ENCODE results near the gene ARHGAP15.

The ARHGAP15 gene

DNA sequence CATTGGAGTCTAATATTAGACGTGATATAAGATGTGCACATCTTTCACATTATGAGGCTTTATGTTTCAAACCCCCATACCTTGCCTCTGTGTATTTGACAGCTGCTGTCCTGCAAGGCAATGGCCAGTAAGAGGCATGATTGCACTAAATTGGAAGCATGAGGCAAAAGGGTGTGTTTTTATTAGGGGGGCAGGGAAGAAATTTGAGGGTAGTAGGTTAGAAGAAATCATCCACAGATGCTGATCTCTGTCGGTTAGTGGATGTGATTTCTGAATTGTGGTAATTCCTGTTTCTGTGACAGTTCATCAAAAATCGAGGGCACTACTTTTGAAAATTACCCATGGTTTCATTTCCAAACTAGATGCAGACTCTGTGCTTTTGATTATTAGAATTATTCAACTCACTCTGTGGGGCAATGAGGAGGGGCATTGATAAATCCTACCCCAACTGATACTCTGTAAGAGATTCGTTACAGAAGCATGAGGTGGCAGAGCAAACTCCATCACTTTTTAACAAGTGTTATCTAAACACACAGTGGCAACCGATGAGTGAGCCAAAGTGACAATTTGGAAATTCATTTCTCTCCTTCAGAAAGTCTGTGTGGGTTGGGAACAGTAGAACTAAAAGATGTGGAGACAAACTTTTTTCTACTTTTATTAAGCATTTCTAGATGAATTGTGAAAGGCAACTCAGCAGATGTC, 453.0 kb downstream of the ARHGAP15 start:
- Mint-ChIP-seq H3K36me3 (ENCODE audit: low read depth) (peaks cover 20% of the 10 kb centered on the region), H3K4me3 (no peak overlapping the region), H3K9me3 (no peaks in the 10 kb centered on the region), H3K27ac (no peak overlapping the region), H3K4me1 (ENCODE audit: low read depth) (peaks cover 9% of the 10 kb centered on the region), H3K27me3 (ENCODE audit: low read depth) (no peaks in the 10 kb centered on the region)

GRCh38 chr2:143584936-143585335, 455.7 kb downstream of the ARHGAP15 start:
- Mint-ChIP-seq H3K27me3 (ENCODE audit: low read depth) (no peaks in the 10 kb centered on the region), H3K36me3 (ENCODE audit: low read depth) (peaks cover 20% of the 10 kb centered on the region), H3K4me1 (ENCODE audit: low read depth) (peaks cover 7% of the 10 kb centered on the region), H3K4me3 (no peak overlapping the region), H3K9me3 (no peaks in the 10 kb centered on the region), H3K27ac (no peak overlapping the region)

DNA sequence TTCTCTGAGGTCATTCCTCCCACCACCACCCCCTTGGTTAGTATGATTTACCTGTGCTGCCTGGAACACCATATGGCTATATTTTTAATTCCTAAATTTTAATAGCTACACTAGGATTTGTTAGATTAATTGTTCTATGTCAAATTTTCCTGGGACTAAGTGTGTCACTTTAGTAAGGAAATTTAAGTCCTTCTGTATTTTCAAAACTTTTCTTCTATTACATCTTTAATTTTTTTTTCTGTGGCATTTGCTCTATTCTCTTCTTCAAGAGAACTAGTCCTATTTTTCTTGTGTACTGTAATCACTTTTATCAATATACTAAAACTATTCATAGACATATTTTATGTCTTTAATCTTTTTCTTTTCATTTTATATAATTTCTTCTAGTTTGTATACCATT, 456.9 kb downstream of the ARHGAP15 start:
- Mint-ChIP-seq H3K9me3 (no peaks in the 10 kb centered on the region), H3K27me3 (ENCODE audit: low read depth) (no peaks in the 10 kb centered on the region), H3K36me3 (ENCODE audit: low read depth) (peaks cover 26% of the 10 kb centered on the region), H3K27ac (no peak overlapping the region), H3K4me1 (ENCODE audit: low read depth) (peaks cover 7% of the 10 kb centered on the region), H3K4me3 (no peak overlapping the region)

GRCh38 chr2:143588746-143589145, 459.5 kb downstream of the ARHGAP15 start:
- Mint-ChIP-seq H3K4me1 (ENCODE audit: low read depth) (no peaks in the 10 kb centered on the region), H3K4me3 (no peak overlapping the region), H3K36me3 (ENCODE audit: low read depth) (peaks cover 22% of the 10 kb centered on the region), H3K27ac (no peak overlapping the region), H3K9me3 (no peaks in the 10 kb centered on the region), H3K27me3 (ENCODE audit: low read depth) (no peaks in the 10 kb centered on the region)

DNA sequence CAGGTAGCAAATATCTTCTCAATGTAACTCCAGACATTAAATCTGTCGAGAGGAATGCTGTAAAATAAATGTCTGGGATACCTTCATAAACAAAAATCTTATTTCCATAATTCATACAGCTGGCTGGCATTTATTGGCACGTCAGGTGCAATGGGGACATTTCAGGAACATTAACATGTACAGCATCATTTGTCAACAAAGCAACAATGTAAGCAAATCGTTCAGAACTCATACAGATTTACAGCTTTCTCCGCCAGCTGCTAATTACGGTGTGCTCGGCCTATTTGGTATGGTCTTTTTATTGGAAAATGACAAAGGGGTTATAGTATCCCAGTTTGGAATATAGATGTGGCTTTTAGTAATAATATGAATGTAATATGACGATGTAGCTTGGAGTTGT, 464.9 kb downstream of the ARHGAP15 start:
- Mint-ChIP-seq H3K27me3 (ENCODE audit: low read depth) (no peaks in the 10 kb centered on the region), H3K4me1 (ENCODE audit: low read depth) (peaks cover 1% of the 10 kb centered on the region), H3K4me3 (no peak overlapping the region), H3K27ac (no peak overlapping the region), H3K9me3 (no peaks in the 10 kb centered on the region), H3K36me3 (ENCODE audit: low read depth) (peaks cover 21% of the 10 kb centered on the region)

GRCh38 chr2:143594745-143595144, 465.5 kb downstream of the ARHGAP15 start:
- no peak overlapping the region for H3K4me3 Mint-ChIP-seq
- H3K36me3 Mint-ChIP-seq (ENCODE audit: low read depth): peaks cover 21% of the 10 kb centered on the region

DNA sequence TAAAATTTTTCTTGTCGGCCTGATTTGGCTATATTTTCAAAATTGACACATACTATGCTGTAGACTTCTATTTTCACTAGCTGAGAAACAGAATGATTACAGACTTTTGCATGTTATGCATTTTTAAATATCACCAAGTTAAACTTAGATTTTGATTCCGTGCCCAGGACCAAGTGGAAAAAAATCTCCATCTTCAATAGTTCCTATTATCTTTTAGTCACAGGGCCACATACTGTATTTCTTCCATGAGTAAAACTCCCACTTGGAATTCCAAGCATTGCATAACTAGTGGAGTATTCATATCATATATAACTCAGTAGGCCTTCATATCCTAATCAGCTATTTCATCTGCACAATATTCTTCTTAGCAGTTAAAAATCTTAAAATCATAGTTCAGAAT, 470.9 kb downstream of the ARHGAP15 start:
- H3K4me3 Mint-ChIP-seq: no peak overlapping the region
- H3K4me1 Mint-ChIP-seq (ENCODE audit: low read depth): peaks cover 1% of the 10 kb centered on the region
- H3K27ac Mint-ChIP-seq: no peak overlapping the region
- no peaks in the 10 kb centered on the region for H3K27me3 Mint-ChIP-seq (ENCODE audit: low read depth)
- H3K36me3 Mint-ChIP-seq (ENCODE audit: low read depth): peaks cover 21% of the 10 kb centered on the region
- H3K9me3 Mint-ChIP-seq: no peaks in the 10 kb centered on the region

More at GRCh38 chr2:143594745-143595144, 465.5 kb downstream of the ARHGAP15 start:
- no peaks in the 10 kb centered on the region for H3K27me3 Mint-ChIP-seq (ENCODE audit: low read depth)
- no peak overlapping the region for H3K27ac Mint-ChIP-seq
- H3K9me3 Mint-ChIP-seq: no peaks in the 10 kb centered on the region
- peaks cover 1% of the 10 kb centered on the region for H3K4me1 Mint-ChIP-seq (ENCODE audit: low read depth)

DNA sequence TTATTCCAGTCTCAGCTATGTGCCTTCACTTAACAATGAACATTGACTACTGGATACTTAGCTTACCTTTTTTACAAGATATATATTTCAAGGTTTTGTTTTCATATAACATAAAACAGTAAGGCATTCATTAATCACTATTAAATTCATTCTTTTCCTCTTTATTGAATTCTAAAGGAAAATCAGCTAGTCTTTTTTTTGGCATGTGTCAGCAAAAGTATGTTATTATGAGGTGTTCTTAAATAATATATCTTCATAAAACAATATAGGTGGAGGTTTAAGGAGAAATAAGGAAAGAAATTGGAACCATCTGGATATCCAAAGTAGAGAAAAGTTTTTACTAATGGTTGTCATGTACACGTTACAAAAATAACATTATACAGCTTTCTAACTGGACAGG, 472.6 kb downstream of the ARHGAP15 start:
- peaks cover 1% of the 10 kb centered on the region for H3K4me1 Mint-ChIP-seq (ENCODE audit: low read depth)
- H3K27ac Mint-ChIP-seq: no peak overlapping the region
- peaks cover 16% of the 10 kb centered on the region for H3K36me3 Mint-ChIP-seq (ENCODE audit: low read depth)

GRCh38 chr2:143603035-143603655, 473.9 kb downstream of the ARHGAP15 start:
- Mint-ChIP-seq H3K27ac (no peak overlapping the region), H3K4me3 (no peak overlapping the region), H3K27me3 (ENCODE audit: low read depth) (no peaks in the 10 kb centered on the region), H3K4me1 (ENCODE audit: low read depth) (peaks cover 4% of the 10 kb centered on the region), H3K36me3 (ENCODE audit: low read depth) (peaks cover 22% of the 10 kb centered on the region), H3K9me3 (no peaks in the 10 kb centered on the region)

More for the DNA sequence above, 472.6 kb downstream of the ARHGAP15 start:
- H3K27me3 Mint-ChIP-seq (ENCODE audit: low read depth): no peaks in the 10 kb centered on the region
- H3K4me3 Mint-ChIP-seq: no peak overlapping the region
- H3K9me3 Mint-ChIP-seq: no peaks in the 10 kb centered on the region

- Mint-ChIP-seq H3K36me3 (ENCODE audit: low read depth) (peaks cover 22% of the 10 kb centered on the region), H3K27ac (no peak overlapping the region), H3K9me3 (no peaks in the 10 kb centered on the region), H3K27me3 (ENCODE audit: low read depth) (no peaks in the 10 kb centered on the region), H3K4me1 (ENCODE audit: low read depth) (peaks cover 4% of the 10 kb centered on the region), H3K4me3 (no peak overlapping the region)
Measured at GRCh38 chr2:143603846-143604565, 474.8 kb downstream of the ARHGAP15 start.

- Mint-ChIP-seq H3K36me3 (ENCODE audit: low read depth) (peaks cover 22% of the 10 kb centered on the region), H3K9me3 (no peaks in the 10 kb centered on the region), H3K27ac (no peak overlapping the region), H3K27me3 (ENCODE audit: low read depth) (no peaks in the 10 kb centered on the region), H3K4me3 (no peak overlapping the region), H3K4me1 (ENCODE audit: low read depth) (peaks cover 4% of the 10 kb centered on the region)
Measured at GRCh38 chr2:143604566-143604959, 475.3 kb downstream of the ARHGAP15 start.

DNA sequence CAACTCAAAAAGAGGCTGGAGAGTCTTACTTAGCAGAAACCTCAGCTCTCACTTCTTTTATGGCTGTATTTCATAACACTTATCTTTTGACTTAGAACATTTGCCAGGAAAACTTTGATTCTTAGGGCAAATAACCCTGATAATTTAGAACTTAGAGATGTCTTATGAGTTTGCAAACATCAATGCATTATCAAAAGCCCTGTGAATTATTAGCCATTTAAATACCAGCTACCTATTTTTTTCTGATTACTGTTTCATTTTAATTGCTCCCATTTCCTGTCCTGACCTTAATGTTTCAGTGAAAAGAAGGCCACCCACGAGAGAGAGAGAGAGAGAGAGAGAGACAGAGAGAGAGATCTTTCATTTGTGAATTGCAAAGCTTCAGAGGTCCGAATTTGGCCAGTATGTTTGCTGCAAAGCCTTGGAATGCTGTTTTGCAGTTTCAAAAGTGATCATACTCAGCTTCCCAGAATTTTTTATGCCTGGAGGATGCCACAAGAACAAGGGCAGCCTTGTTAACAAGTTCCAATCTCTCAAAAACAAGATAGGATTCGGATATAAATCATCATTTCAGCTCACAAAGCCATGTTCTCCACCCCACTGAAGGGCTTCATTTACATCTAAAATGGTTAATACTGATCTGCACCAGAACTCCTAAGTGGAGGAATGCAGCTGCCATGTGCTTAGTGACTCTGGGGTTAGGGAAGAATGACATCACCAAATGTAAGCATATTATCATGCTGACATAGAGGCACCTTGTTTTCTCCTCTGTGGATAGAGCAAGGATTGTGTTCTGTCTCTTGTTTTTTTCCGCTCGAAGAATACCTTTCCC, 478.2 kb downstream of the ARHGAP15 start:
- Mint-ChIP-seq H3K4me1 (ENCODE audit: low read depth) (peaks cover 7% of the 10 kb centered on the region), H3K4me3 (no peak overlapping the region), H3K9me3 (no peaks in the 10 kb centered on the region), H3K27me3 (ENCODE audit: low read depth) (no peaks in the 10 kb centered on the region), H3K27ac (no peak overlapping the region), H3K36me3 (ENCODE audit: low read depth) (peaks cover 13% of the 10 kb centered on the region)

DNA sequence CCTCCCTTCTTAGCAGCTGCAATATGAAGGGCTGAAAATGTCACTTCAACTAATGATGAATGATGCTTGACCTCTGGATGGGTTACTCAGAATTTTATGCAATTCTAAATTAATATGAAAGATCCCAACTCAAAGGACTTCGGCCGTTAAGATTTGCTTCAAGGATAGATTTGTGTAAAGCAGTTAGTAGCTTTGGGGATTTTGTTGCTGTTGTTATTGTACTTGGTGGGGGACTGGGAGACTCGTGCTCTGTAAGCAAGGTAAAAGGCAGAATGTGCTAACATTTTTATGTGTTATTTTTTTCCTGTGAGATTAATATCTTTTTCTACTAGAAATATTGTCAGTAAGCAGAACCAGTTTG, 478.8 kb downstream of the ARHGAP15 start:
- Mint-ChIP-seq H3K4me1 (ENCODE audit: low read depth) (peaks cover 7% of the 10 kb centered on the region), H3K4me3 (no peak overlapping the region), H3K27ac (no peak overlapping the region), H3K36me3 (ENCODE audit: low read depth) (peaks cover 13% of the 10 kb centered on the region), H3K27me3 (ENCODE audit: low read depth) (no peaks in the 10 kb centered on the region), H3K9me3 (no peaks in the 10 kb centered on the region)

DNA sequence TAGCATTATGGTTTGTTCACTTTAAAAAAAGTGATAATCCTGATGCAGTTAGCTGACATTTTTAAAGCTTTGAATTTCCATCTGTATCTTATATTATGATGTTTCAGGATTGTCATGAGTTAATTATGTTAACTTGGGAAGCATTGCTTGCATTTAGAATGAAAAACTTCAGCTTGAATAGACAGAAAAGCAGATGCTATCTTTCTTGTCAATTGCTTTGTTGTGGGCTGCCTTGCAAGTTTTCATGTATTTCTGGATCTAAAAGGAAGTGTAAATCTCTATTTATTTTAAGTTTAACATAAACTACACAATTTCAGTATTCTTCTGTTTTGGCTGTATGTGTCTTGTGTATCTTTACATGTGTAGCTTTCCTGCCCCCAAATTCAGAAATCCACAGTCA, 479.5 kb downstream of the ARHGAP15 start:
- Mint-ChIP-seq H3K4me3 (no peak overlapping the region), H3K27me3 (ENCODE audit: low read depth) (no peaks in the 10 kb centered on the region), H3K36me3 (ENCODE audit: low read depth) (peaks cover 14% of the 10 kb centered on the region), H3K9me3 (no peaks in the 10 kb centered on the region), H3K4me1 (ENCODE audit: low read depth) (peaks cover 7% of the 10 kb centered on the region), H3K27ac (no peak overlapping the region)
